K562 (cell line): ENCODE measurements around the gene DLGAP1. TPM values are rescaled to one million over a fixed set of nuclear protein-coding genes. Genes with fewer than 3 reads are reported as not detected.
A peak's percentile ranks its signal among the peaks of the same experiment; 100 is the strongest.

ENCODE experiments used
- ATF1 ChIP-seq, 2 experiments: fragments of 450-650 bp in 1 of 2; IDR thresholded peaks; 2 replicates each; pipeline ENCODE4 v1.6.1; 2016; ENCODE audit warnings: missing compliant biosample characterization in 1 of 2, missing genetic modification characterization in 1 of 2
- BDP1 ChIP-seq: IDR thresholded peaks from 3 replicates; pipeline ENCODE4 v1.6.1; 2011; ENCODE audit not compliant: insufficient read length, insufficient read depth
- EGR1 ChIP-seq: fragments of 450-650 bp; conservative IDR thresholded peaks from 2 replicates; pipeline ENCODE4 v1.6.1; 2017; ENCODE audit warnings: mild to moderate bottlenecking
- ESRRB ChIP-seq: fragments of 250-450 bp; sonication (Bioruptor Pico); IDR thresholded peaks from 2 replicates; pipeline ENCODE4 v1.5.0; 2020; ENCODE audit warnings: mild to moderate bottlenecking, moderate library complexity, borderline replicate concordance
- FOXJ2 ChIP-seq: fragments of 200-800 bp; sonication (Bioruptor generic); IDR thresholded peaks from 2 replicates; pipeline ENCODE4 v1.6.1; 2016; ENCODE audit warnings: missing genetic modification characterization, missing compliant biosample characterization
- FOXJ3 ChIP-seq: sonication (generic); formaldehyde crosslinking; IDR thresholded peaks from 2 replicates; pipeline ENCODE4 v1.4.0; 2020; ENCODE audit warnings: mild to moderate bottlenecking, missing genetic modification reagents
- MCM2 ChIP-seq: fragments of 450-650 bp; IDR thresholded peaks from 2 replicates; pipeline ENCODE4 v1.6.1; 2017; ENCODE audit warnings: low read depth, mild to moderate bottlenecking
- NR2F6 ChIP-seq: fragments of 450-650 bp; formaldehyde crosslinking; IDR thresholded peaks from 2 replicates; pipeline ENCODE4 v1.4.0; 2020; ENCODE audit warnings: mild to moderate bottlenecking
- PCBP2 ChIP-seq: fragments of 200-400 bp; formaldehyde crosslinking; IDR thresholded peaks from 2 replicates; pipeline ENCODE4 v1.6.1; 2018; ENCODE audit warnings: low read length, low read depth, mild to moderate bottlenecking, moderate library complexity; ENCODE audit not compliant: poor library complexity, severe bottlenecking
- POLR3G ChIP-seq: IDR thresholded peaks from 2 replicates; pipeline ENCODE4 v1.6.1; 2011; ENCODE audit not compliant: insufficient read length, insufficient replicate concordance; ENCODE audit errors: extremely low read depth
- SIN3B ChIP-seq: fragments of 450-650 bp; IDR thresholded peaks from 2 replicates; pipeline ENCODE4 v1.6.1; 2017; ENCODE audit warnings: low read depth, mild to moderate bottlenecking, moderate library complexity
- STAT5A ChIP-seq: IDR thresholded peaks from 2 replicates; pipeline ENCODE4 v1.6.1; 2012; ENCODE audit warnings: low read length, inconsistent platforms, borderline replicate concordance
- STAT5B ChIP-seq: fragments of 250-450 bp; sonication (Bioruptor Pico); IDR thresholded peaks from 2 replicates; pipeline ENCODE4 v1.8.0; 2021; ENCODE audit warnings: mild to moderate bottlenecking, inconsistent platforms
- ZNF12 ChIP-seq: sonication (generic); formaldehyde crosslinking; IDR thresholded peaks from 2 replicates; pipeline ENCODE4 v1.4.0; 2020; ENCODE audit warnings: mild to moderate bottlenecking, missing genetic modification reagents
- ZNF174 ChIP-seq: fragments of 250-450 bp; sonication (Bioruptor Pico); IDR thresholded peaks from 2 replicates; pipeline ENCODE4 v1.4.0; 2020; ENCODE audit warnings: mild to moderate bottlenecking
- ZNF212 ChIP-seq: fragments of 450-650 bp; formaldehyde crosslinking; IDR thresholded peaks from 2 replicates; pipeline ENCODE4 v1.4.0; 2020; ENCODE audit warnings: mild to moderate bottlenecking
- ZNF584 ChIP-seq: fragments of 200-800 bp; sonication (Bioruptor generic); IDR thresholded peaks from 2 replicates; pipeline ENCODE4 v1.6.1; 2016; ENCODE audit warnings: low read depth, mild to moderate bottlenecking, missing genetic modification characterization, missing compliant biosample characterization
- polyA plus RNA-seq, 8 experiments: library from polyadenylated mRNA; depleted of rRNA in 4 of 8; stranded (reverse) in 5 of 8; unstranded in 3 of 8; fragments of >200 nt; fragmentation: Nextera tagmentation in 2 of 8; fragmentation: Illumina TruSeq in 1 of 8; extraction: Ambion mirVana in 2 of 8; extraction: Trizol in 1 of 8; gene quantifications; 2 replicates each; pipeline versions ENCODE4 v1.2.1 to v1.2.3, GENCODE V29; 2011 to 2014; ENCODE audit warnings: inconsistent platforms in 1 of 8, missing spikeins in 1 of 8
- total RNA-seq, 7 experiments: library from RNA; depleted of rRNA in 6 of 7; stranded (reverse); fragments of >200 nt in 6 of 7; fragmentation: Illumina TruSeq in 2 of 7; extraction: Trizol in 2 of 7; gene quantifications; 2 replicates each; pipeline versions ENCODE4 v1.2.1 to v1.2.3, GENCODE V29; 2011 to 2021; ENCODE audit warnings: low replicate concordance in 1 of 7
- TF ChIP-seq, protein P1 (sequence below): fragments of 250-450 bp; sonication (Bioruptor Pico); IDR thresholded peaks from 2 replicates; pipeline ENCODE4 v1.5.0; 2020; ENCODE audit warnings: mild to moderate bottlenecking, borderline replicate concordance
- TF ChIP-seq, protein P2 (sequence below): IDR thresholded peaks from 3 replicates; pipeline ENCODE4 v1.6.1; 2011; ENCODE audit warnings: borderline replicate concordance, mild to moderate bottlenecking, moderate library complexity; ENCODE audit not compliant: insufficient read length; ENCODE audit errors: extremely low read depth
- TF ChIP-seq, protein P3 (sequence below): sonication (generic); formaldehyde crosslinking; IDR thresholded peaks from 2 replicates; pipeline ENCODE4 v1.8.0; 2022; ENCODE audit warnings: mild to moderate bottlenecking, low read depth, missing genetic modification reagents
- TF ChIP-seq, protein P4 (sequence below): fragments of 450-650 bp; formaldehyde crosslinking; IDR thresholded peaks from 2 replicates; pipeline ENCODE4 v1.4.0; 2022; ENCODE audit warnings: mild to moderate bottlenecking, moderate library complexity

Gene DLGAP1
- total and polyA plus RNA-seq, 9 of the 15 experiments (the other 6 are each of a cell fraction or from before 2014, with no cell fraction given), result 0.04 to 0.22 (median 0.08) TPM

DNA sequence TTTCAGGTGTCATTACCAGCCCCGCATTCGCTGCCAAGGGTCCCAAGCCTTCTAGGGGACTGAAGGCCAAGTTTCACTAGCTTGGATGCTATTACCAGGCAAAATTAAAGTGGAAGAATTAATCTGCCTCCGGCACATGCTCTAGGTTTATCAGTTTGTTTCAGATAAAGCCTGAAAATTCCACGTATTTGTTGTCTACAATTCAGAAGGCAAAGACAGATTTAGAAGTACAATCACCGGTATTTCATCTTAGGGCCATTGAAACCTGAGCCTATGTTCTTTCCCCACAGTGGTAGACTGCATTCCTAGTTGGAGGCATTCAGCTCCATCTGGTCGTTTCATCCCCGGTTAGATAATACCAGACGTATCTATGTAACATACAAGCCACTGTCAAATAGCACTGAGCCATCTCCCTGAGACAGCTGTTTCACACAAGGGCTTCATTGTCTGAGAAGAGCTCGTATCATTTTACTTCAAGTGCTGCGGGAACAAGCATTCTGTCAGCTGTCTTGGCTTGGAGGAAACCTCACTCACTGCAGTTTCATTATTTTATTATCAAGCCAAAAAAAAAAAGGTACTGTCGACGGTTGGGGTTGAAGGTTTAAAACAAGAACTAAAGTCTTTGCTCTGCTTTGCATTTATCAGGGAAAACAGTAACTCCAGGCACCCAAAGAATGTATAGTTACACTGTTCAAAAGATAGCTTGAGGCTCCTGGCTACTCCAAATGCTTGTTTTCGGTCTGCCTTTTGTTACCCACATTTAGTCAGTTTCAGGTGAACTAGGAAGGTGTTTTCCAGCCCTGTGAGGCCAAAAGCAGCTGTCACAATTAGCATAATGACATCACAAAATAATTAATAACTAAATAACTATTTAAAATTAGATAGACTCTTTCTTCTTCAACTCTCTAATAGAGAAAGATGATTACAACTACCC lies 928.4 kb downstream of the DLGAP1 start (continued):
- no peak for TF ChIP-seq ZNF12 (CRISPR knock-in tag)
- TF ChIP-seq, protein P1, sequence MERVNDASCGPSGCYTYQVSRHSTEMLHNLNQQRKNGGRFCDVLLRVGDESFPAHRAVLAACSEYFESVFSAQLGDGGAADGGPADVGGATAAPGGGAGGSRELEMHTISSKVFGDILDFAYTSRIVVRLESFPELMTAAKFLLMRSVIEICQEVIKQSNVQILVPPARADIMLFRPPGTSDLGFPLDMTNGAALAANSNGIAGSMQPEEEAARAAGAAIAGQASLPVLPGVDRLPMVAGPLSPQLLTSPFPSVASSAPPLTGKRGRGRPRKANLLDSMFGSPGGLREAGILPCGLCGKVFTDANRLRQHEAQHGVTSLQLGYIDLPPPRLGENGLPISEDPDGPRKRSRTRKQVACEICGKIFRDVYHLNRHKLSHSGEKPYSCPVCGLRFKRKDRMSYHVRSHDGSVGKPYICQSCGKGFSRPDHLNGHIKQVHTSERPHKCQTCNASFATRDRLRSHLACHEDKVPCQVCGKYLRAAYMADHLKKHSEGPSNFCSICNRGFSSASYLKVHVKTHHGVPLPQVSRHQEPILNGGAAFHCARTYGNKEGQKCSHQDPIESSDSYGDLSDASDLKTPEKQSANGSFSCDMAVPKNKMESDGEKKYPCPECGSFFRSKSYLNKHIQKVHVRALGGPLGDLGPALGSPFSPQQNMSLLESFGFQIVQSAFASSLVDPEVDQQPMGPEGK (CRISPR knock-in tag), result no peak
- no peak for TF ChIP-seq EGR1
- no peak for TF ChIP-seq SIN3B
- no peak for TF ChIP-seq ATF1 (CRISPR knock-in tag; IDR thresholded peaks at IDR 0.05)
- peak; percentile 50 for TF ChIP-seq ATF1 (tag; IDR thresholded peaks at IDR 0.05)
- TF ChIP-seq, protein P2, sequence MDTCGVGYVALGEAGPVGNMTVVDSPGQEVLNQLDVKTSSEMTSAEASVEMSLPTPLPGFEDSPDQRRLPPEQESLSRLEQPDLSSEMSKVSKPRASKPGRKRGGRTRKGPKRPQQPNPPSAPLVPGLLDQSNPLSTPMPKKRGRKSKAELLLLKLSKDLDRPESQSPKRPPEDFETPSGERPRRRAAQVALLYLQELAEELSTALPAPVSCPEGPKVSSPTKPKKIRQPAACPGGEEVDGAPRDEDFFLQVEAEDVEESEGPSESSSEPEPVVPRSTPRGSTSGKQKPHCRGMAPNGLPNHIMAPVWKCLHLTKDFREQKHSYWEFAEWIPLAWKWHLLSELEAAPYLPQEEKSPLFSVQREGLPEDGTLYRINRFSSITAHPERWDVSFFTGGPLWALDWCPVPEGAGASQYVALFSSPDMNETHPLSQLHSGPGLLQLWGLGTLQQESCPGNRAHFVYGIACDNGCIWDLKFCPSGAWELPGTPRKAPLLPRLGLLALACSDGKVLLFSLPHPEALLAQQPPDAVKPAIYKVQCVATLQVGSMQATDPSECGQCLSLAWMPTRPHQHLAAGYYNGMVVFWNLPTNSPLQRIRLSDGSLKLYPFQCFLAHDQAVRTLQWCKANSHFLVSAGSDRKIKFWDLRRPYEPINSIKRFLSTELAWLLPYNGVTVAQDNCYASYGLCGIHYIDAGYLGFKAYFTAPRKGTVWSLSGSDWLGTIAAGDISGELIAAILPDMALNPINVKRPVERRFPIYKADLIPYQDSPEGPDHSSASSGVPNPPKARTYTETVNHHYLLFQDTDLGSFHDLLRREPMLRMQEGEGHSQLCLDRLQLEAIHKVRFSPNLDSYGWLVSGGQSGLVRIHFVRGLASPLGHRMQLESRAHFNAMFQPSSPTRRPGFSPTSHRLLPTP, result no peak
- TF ChIP-seq POLR3G, result no peak
- TF ChIP-seq FOXJ2 (tag), result no peak
- no peak for TF ChIP-seq MCM2
- no peak for TF ChIP-seq FOXJ3 (CRISPR knock-in tag)
- no peak for TF ChIP-seq ZNF212 (CRISPR knock-in tag)
- TF ChIP-seq, protein P3, sequence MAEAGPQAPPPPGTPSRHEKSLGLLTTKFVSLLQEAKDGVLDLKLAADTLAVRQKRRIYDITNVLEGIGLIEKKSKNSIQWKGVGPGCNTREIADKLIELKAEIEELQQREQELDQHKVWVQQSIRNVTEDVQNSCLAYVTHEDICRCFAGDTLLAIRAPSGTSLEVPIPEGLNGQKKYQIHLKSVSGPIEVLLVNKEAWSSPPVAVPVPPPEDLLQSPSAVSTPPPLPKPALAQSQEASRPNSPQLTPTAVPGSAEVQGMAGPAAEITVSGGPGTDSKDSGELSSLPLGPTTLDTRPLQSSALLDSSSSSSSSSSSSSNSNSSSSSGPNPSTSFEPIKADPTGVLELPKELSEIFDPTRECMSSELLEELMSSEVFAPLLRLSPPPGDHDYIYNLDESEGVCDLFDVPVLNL (CRISPR knock-in tag), result no peak
- TF ChIP-seq, protein P4, sequence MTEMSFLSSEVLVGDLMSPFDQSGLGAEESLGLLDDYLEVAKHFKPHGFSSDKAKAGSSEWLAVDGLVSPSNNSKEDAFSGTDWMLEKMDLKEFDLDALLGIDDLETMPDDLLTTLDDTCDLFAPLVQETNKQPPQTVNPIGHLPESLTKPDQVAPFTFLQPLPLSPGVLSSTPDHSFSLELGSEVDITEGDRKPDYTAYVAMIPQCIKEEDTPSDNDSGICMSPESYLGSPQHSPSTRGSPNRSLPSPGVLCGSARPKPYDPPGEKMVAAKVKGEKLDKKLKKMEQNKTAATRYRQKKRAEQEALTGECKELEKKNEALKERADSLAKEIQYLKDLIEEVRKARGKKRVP (CRISPR knock-in tag), result no peak
- no peak for TF ChIP-seq ZNF584 (CRISPR knock-in tag)
- no peak for TF ChIP-seq BDP1
- no peak for TF ChIP-seq PCBP2
- no peak for TF ChIP-seq ESRRB (CRISPR knock-in tag)
- TF ChIP-seq ZNF174 (CRISPR knock-in tag), result no peak
- no peak for TF ChIP-seq STAT5B (CRISPR knock-in tag)
- peak; percentile 93 for TF ChIP-seq STAT5A
- no peak for TF ChIP-seq NR2F6 (CRISPR knock-in tag)
